LNCAP (cell line): ENCODE data around the gene OR1F1.

Source experiments
- CTCF ChIP-seq: fragments of 450-650 bp; IDR thresholded peaks from 2 replicates; pipeline ENCODE4 v1.5.1; 2017; ENCODE audit warnings: mild to moderate bottlenecking

The OR1F1 gene

GRCh38 chr16:3187798-3188674 lies at the start of gene OR1F1:
OR1F1 (plus strand) TSS chr16:3188204.
- no peak for TF ChIP-seq CTCF

- TF ChIP-seq CTCF = no peak
Measured at GRCh38 chr16:3138342-3138741, 49.7 kb upstream of the OR1F1 start.

- no peak for TF ChIP-seq CTCF
Measured at GRCh38 chr16:3138823-3139426, 49.1 kb upstream of the OR1F1 start.

GRCh38 chr16:3140603-3141427 lies 47.2 kb upstream of the OR1F1 start:
- no peak for TF ChIP-seq CTCF

GRCh38 chr16:3141781-3142311 lies 46.2 kb upstream of the OR1F1 start:
- no peak for TF ChIP-seq CTCF

- TF ChIP-seq CTCF = no peak
Measured at GRCh38 chr16:3142327-3142726, 45.7 kb upstream of the OR1F1 start.

GRCh38 chr16:3142770-3143169 lies 45.2 kb upstream of the OR1F1 start:
- no peak for TF ChIP-seq CTCF
